ENCODE data around the gene NCAPH2.

Gene NCAPH2

DNA sequence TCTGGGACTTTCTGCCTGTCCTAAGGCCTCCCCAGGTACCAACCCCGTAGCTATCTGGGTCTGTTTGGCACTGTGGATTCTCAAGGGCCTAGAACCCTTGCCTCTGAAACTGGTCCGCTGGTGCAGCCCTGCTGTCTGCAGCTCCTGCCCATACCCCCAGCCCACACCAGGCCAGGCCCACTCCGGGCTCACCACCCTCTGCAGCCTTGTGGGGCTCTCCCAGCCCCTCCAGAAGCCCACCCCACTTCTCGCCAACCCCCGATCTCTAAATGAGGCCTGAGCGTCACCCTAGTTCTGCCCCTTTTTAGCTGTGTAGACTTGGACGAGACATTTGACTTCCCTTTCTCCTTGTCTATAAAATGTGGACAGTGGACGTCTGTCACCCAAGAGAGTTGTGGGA is 42.4 kb downstream of the NCAPH2 start:
- no peak for DNase-seq

DNA sequence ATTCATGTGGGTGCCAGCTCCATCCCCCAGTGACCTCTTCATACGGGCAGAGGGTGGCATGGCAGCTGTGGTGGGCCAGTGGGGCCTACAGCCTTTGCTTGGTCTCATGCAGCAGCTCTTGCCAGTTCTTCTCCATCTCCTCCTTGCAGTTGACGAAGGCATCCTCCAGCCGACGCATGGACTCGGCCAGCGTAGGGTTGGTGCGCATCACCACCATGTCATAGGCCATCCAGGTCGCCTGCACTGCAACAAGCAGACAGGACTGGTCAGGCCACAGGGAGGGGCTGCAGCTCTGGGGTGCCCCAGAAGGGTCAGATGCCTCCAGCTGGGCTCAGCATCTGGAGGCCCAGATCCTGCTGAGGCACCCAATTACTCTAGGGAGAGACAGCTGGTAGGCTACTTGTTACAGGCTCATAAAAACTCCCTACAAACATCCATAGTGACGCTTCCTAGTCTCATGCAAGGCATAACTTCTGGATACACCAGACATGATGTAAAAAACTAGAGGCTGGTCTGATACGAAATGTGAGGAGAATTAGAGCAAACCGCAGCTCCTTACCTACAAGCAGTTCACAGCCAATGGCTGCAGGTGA is 43.2 kb downstream of the NCAPH2 start:
- DNase-seq = no peak

DNA sequence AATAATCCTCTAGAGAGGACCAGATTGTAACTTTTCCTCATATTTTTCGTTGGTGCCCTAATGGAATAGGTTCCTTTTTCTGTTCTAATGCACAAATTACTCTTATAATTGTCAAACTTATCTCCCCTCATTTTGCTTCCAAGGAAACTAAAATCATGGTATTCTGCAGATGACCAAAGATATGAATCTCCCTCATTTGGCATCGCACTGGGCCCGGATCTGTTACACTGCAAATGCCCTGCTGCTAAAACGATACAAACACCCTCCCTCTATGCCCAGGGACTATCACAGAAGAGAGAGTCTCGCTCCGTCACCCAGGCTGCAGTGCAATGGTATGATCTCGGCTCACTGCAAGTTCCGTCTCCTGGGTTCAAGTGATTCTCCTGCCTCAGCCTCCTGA is 45.3 kb downstream of the NCAPH2 start:
- DNase-seq = no peak

DNA sequence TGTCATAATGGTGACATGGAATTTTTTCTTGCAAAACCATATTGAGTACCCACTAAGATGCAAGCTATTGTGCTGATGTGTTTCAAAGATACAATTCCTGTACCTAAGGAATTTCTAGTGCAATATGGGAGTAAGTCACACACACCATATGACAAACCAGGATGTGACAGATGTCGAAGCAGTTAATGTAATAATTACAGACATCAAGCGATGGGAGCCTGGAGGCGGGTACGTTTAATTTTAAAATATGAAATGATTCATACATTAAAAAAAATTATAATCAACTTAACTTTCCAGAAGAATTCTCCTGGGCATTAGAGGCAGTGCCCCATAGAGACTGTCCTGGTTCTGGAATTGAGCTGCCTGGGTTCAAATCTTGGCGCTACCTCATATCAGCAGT is 48.7 kb downstream of the NCAPH2 start:
- no peak for DNase-seq

- DNase-seq = no peak
Observed at GRCh38 chr22:50560034-50560433, 52.0 kb downstream of the NCAPH2 start.

- peak in 1 of 2 donors; percentile 36 for DNase-seq
Observed at GRCh38 chr22:50561401-50562358, 53.7 kb downstream of the NCAPH2 start.

GRCh38 chr22:50562523-50563412 is 54.7 kb downstream of the NCAPH2 start, which contains the start of gene SYCE3:
TSS of gene SYCE3 (minus strand) at chr22:50562919. CDS start at chr22:50556405, 6,514 bp downstream.
- peak; percentile 96 to 98 for DNase-seq

GRCh38 chr22:50563413-50564160 is 55.6 kb downstream of the NCAPH2 start:
- no peak for DNase-seq

GRCh38 chr22:50564289-50564688 is 56.3 kb downstream of the NCAPH2 start:
- DNase-seq = no peak

GRCh38 chr22:50567721-50568252 is 59.8 kb downstream of the NCAPH2 start:
- no peak for DNase-seq

GRCh38 chr22:50568626-50569025 is 60.6 kb downstream of the NCAPH2 start:
- DNase-seq = no peak

DNA sequence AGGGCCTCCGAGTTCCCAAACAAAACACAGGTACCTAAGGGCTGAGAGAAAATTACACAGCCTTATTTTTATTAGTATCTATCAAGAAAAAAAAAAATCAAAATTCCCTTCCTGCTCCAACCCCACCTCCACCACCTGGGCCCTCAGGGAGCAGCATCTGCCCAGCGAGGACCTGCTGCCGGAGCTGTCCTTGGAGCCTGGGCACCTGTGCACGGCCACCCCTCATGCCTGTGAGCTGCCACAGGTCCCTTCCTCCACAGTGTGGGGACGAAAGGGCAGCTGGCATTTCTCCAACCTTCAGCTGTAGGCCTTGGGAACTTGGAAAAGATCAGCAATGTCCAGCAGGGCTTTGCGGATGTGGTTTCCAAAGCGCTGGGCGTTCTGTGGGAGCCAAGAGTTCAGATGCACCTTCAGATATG is 61.0 kb downstream of the NCAPH2 start:
- DNase-seq = no peak

GRCh38 chr22:50569896-50570535 is 62.0 kb downstream of the NCAPH2 start:
- DNase-seq = no peak

GRCh38 chr22:50570861-50571260 is 62.8 kb downstream of the NCAPH2 start:
- no peak for DNase-seq

- no peak for DNase-seq
Observed at GRCh38 chr22:50571264-50572175, 63.5 kb downstream of the NCAPH2 start.

DNA sequence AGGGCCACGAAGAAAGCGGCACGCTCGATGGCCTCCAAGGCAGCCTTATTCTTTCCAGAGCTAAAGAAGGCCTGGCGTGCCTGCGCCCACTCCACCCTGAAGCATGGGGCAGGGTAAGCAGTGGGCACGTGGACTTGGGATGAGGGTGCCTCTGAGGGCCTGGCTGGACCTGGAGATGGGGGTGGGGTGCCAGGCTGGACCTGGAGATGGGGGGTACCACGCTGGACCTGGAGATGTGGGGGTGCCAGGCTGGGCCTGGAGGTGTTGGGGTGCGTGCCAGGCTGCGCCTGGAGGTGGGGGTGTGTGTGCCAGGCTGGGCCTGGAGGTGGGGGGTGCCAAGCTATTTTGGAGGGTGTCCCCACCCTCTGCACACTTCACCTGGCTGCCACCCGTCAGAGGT is 64.9 kb downstream of the NCAPH2 start:
- DNase-seq = no peak

DNA sequence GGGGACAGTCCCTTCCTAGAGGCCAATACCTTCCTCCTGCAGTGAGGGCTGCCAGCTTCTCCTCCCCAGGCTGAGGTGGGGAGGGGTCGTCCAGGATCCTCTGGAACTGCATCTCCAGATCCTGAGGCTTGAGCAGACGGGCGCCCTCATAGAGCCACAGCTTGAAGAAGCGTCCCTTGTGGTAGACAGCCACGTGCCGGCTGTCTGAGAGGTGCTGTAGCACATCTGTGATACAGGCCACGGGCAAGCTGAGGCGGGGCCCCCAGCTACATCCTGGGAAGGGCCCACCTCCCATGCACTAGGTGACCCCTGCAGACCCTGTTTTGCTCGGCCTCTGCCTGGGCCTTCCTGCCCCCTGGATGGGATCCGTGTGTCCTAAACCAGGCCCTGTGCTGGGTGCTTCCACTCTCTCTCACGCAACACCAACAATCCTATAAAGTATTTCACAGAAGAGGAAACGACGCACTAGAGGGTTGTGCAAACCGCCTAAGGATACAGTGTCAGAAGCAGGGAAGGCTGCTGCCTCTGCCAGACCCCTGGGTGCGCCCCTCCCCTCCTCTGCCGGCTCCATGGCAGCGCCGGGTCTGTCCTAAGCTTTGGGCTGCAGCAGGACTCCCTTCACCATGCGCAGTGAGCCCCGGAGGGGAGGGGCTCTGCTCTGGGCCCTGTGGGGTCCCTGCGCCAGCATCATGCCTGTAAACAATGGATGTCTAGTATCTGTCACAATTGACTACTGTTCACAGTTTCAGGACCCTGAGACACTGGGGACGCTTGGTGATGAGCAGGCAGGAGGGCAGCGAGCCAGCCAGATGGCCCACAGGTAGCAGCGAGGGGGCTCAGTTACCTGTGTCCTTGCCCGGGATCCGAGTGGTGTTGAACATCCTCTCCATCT is 65.7 kb downstream of the NCAPH2 start:
- no peak for DNase-seq

- no peak for DNase-seq
Observed at GRCh38 chr22:50574383-50574755, 66.3 kb downstream of the NCAPH2 start.

All from CD4-positive, alpha-beta T cell treated with Interleukin-4 for 1 hour (primary cell).